Left ventricle myocardium inferior (tissue), 1 donor: ENCODE results near the gene PMAIP1. TPM values are rescaled to one million over a fixed set of nuclear protein-coding genes. Genes with fewer than 3 reads are reported as not detected.

Source experiments
- DNase-seq: peaks from one replicate; pipeline ENCODE4 v3.0.0-alpha.2; 2020
- H3K27ac ChIP-seq: fragments of 200-600 bp; replicated peaks from 2 replicates; pipeline ENCODE4 v1.8.0; 2021
- H3K27me3 ChIP-seq: fragments of 200-600 bp; 2 replicates; pipeline ENCODE4 v1.8.0; 2021; ENCODE audit warnings: low read depth
- H3K36me3 ChIP-seq: fragments of 200-600 bp; 2 replicates; pipeline ENCODE4 v1.8.0; 2021
- H3K4me1 ChIP-seq: fragments of 200-600 bp; 2 replicates; pipeline ENCODE4 v1.8.0; 2021
- H3K4me3 ChIP-seq: fragments of 200-600 bp; 2 replicates; pipeline ENCODE4 v1.8.0; 2021; ENCODE audit warnings: mild to moderate bottlenecking, moderate library complexity
- H3K9me3 ChIP-seq: fragments of 200-600 bp; replicated peaks from 2 replicates; pipeline ENCODE4 v1.8.0; 2021
- intact Hi-C: fragments of 100-400 bp; cut with micrococcal nuclease; formaldehyde crosslinking; loops from one replicate; pipeline ENCODE4 v1.11.0; 2022
- total RNA-seq: library from RNA; stranded (reverse); fragmentation: NEBNext Ultra II Directional; extraction: Animal tissue kit (Norgen Biotek cat#: 25700); gene quantifications from one replicate; pipeline ENCODE4 v1.2.1, GENCODE V29; 2021
- TF ChIP-seq, protein P1 (sequence below): fragments of 200-600 bp; IDR thresholded peaks from 2 replicates; pipeline ENCODE4 v1.8.0; 2021; ENCODE audit warnings: antibody characterized with exemption, mild to moderate bottlenecking, borderline replicate concordance
- donor health status: DM: no; HTN: yes; CAD: no; lungs with severe emphysema.

Gene PMAIP1
- total RNA-seq, 1 donor from 2014 or later: 0.58 TPM

DNA sequence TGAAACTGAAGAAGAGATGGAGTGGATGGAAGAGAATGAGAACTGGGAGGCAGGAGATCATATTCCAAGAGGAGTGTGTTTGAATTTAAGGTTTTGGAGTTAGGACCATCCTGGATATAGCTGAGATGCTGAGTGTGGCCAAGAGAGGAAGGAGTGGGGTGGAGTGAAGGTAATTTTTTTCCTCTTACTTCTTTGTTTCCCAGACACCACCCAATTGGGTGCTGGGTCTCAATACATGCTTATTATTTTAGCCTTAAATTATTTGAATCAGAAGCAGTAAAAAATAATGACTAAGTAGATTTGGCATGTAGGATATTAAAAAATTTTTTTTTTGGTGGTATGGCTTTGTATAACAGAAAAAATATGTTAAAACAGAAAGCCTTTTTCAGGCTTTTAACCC lies 39.3 kb downstream of the PMAIP1 start:
- Histone ChIP-seq H3K27me3 (peaks cover 18% of the 10 kb centered on the region), H3K36me3 (no peaks in the 10 kb centered on the region), H3K27ac (no peak overlapping the region), H3K4me3 (no peak overlapping the region), H3K9me3 (no peaks in the 10 kb centered on the region), H3K4me1 (no peaks in the 10 kb centered on the region)
- intact Hi-C loops: no loop called here
- no peak for DNase-seq
- TF ChIP-seq, protein P1, sequence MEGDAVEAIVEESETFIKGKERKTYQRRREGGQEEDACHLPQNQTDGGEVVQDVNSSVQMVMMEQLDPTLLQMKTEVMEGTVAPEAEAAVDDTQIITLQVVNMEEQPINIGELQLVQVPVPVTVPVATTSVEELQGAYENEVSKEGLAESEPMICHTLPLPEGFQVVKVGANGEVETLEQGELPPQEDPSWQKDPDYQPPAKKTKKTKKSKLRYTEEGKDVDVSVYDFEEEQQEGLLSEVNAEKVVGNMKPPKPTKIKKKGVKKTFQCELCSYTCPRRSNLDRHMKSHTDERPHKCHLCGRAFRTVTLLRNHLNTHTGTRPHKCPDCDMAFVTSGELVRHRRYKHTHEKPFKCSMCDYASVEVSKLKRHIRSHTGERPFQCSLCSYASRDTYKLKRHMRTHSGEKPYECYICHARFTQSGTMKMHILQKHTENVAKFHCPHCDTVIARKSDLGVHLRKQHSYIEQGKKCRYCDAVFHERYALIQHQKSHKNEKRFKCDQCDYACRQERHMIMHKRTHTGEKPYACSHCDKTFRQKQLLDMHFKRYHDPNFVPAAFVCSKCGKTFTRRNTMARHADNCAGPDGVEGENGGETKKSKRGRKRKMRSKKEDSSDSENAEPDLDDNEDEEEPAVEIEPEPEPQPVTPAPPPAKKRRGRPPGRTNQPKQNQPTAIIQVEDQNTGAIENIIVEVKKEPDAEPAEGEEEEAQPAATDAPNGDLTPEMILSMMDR: no peak

DNA sequence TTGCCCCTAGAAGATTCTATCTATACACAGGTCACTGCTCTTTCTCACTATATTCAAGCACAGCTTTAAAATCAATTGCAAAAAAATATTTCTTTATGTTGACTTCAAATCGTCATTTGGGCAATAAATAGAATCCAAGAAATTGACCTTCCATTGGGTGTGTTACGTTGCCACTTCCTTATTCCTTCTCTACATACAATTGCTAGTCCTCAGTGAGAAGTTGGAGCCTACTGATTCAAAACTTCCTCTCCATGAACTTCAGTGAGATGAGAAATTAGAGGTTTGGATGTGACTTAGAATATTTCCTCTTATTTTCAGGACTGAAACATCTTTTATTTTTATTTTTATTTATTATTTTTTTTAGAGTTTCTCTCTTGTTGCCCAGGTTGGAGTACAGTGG lies 40.3 kb downstream of the PMAIP1 start:
- H3K36me3 ChIP-seq: no peaks in the 10 kb centered on the region

DNA sequence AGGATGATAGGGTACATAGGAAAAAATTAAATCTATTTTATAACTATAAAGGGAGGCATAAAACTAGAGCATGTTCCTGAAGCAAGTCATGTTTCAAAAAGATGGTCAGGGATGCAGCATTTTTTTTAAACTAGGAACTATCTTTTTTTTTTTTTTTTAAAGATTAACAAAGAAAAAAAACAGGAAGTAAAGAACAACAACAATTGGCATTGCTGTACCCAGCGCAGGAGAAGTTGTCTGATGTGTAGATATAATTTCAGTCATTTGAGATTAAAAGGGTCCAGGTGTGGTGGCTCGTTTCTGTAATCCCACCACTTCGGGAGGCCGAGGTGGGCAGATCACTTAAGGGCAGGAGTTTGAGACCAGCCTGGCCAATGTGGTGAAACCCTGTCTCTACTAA lies 41.5 kb downstream of the PMAIP1 start:
- Histone ChIP-seq H3K4me3 (no peak overlapping the region), H3K36me3 (no peaks in the 10 kb centered on the region), H3K9me3 (no peaks in the 10 kb centered on the region), H3K27ac (no peak overlapping the region), H3K4me1 (no peaks in the 10 kb centered on the region), H3K27me3 (peaks cover 5% of the 10 kb centered on the region)
- TF ChIP-seq, protein P1: no peak
- intact Hi-C loops: no loop called here
- DNase-seq: no peak

More for the DNA sequence above, 40.3 kb downstream of the PMAIP1 start:
- H3K27me3 ChIP-seq: peaks cover 10% of the 10 kb centered on the region
- DNase-seq: no peak
- H3K4me1 ChIP-seq: no peaks in the 10 kb centered on the region
- no peak overlapping the region for H3K4me3 ChIP-seq
- no peak overlapping the region for H3K27ac ChIP-seq
- intact Hi-C loops: no loop called here
- H3K9me3 ChIP-seq: no peaks in the 10 kb centered on the region
- TF ChIP-seq, protein P1: no peak

DNA sequence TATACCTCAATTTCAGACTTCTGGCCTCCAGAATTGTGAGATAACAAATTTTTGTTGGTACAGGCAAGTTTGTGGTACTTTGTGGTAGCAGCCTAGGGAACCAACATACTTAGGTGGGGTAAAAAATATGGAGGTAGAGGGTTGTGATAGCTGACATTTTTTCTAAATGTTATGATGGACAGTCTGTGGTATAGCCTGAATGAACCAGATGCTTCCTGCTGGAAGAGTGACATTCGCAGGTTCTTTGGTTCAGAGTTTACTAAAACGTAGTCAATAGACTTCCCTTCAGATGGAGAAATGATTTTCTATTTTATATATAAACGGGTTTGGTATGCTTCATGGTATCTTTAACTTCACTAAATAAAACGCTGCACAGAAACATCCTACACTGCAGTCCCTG lies 42.8 kb downstream of the PMAIP1 start:
- H3K27me3 ChIP-seq: peaks cover 4% of the 10 kb centered on the region
- no peak overlapping the region for H3K27ac ChIP-seq
- H3K36me3 ChIP-seq: no peaks in the 10 kb centered on the region
- no peak overlapping the region for H3K4me3 ChIP-seq
- intact Hi-C loops: no loop called here
- no peaks in the 10 kb centered on the region for H3K4me1 ChIP-seq
- TF ChIP-seq, protein P1: no peak
- no peaks in the 10 kb centered on the region for H3K9me3 ChIP-seq
- no peak for DNase-seq

DNA sequence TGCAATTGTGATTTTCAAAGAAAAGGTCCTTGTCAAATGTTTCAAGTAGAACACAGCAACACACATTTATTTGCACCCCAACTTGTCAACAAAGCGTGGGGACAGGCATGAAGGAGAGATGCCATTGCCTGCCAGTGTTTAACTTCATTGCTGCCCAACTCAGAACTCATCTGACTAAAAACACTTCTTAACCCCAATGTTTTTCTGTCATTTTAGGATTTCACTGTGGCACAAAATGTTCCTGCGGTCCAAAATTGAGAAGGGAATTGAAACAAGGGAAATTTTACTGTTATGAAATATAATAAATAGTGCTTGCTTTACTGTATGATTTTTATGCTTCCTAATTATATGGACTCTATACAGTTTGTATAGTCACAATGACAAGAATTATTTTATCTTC lies 45.7 kb downstream of the PMAIP1 start:
- peaks cover 4% of the 10 kb centered on the region for H3K27me3 ChIP-seq
- H3K27ac ChIP-seq: no peak overlapping the region
- intact Hi-C loops: no loop called here
- no peaks in the 10 kb centered on the region for H3K36me3 ChIP-seq
- H3K4me3 ChIP-seq: no peak overlapping the region
- H3K4me1 ChIP-seq: no peaks in the 10 kb centered on the region
- H3K9me3 ChIP-seq: no peaks in the 10 kb centered on the region
- TF ChIP-seq, protein P1: no peak
- no peak for DNase-seq
